K562 (cell line): ENCODE results near the gene SNX9. TPM values are rescaled to one million over a fixed set of nuclear protein-coding genes. Genes with fewer than 3 reads are reported as not detected.

Experiments
- ATAC-seq: fragments of 200-7000 bp; cut with Tn5 transposase; 3 replicates; pipeline ENCODE4 v1.9.1; 2020; ENCODE audit warnings: moderate library complexity
- BruUV-seq: library from RNA; stranded (reverse); fragments of 400-500 nt; replicated peaks from 2 replicates; lab custom pipeline; 2021; lab: Mats Ljungman, UMichigan
- CTCF ChIA-PET: fragments of 300-600 bp; formaldehyde crosslinking; extraction: SDS; loops from one replicate; lab custom pipeline; 2021; ENCODE audit warnings: low intra/inter-chr PET ratio; lab: Yijun Ruan, JAX
- POLR2A ChIA-PET: fragments of 300-600, 350-650 bp; sonication (Branson Sonifier 250); formaldehyde crosslinking; extraction: SDS; loops from one replicate; lab custom pipeline; 2021; ENCODE audit warnings: antibody characterized with exemption, inconsistent platforms; lab: Yijun Ruan, JAX
- DNase-seq, 4 experiments: peaks; one replicate each; pipeline versions ENCODE4 v3.0.0 to v3.0.0-alpha.2; 2011 to 2018; ENCODE audit warnings: low spot score in 3 of 4, mixed read lengths in 3 of 4; ENCODE audit errors: extremely low read depth in 1 of 4
- FAIRE-seq: peaks from 2 replicates; lab custom pipeline; 2011; peaks lifted over from hg19 to GRCh38; lab: Jason Lieb, UNC
- H2AFZ ChIP-seq: 2 replicates; pipeline ENCODE4 v1.6.0; 2011; ENCODE audit warnings: low read depth, low read length, control low read depth, inconsistent platforms
- H3K27ac ChIP-seq: fragments of 200-600 bp; 3 replicates; pipeline ENCODE4 v1.8.0; 2011; ENCODE audit warnings: low read depth, mild to moderate bottlenecking, control low read depth, inconsistent platforms, low read length, moderate library complexity, mixed read lengths; ENCODE audit errors: extremely low read depth
- H3K27me3 ChIP-seq, 2 experiments: fragments of 300-600 bp in 1 of 2; 2 replicates in 1 of 2; 3 replicates in 1 of 2; pipeline versions ENCODE4 v1.6.0 to v1.8.0; 2011; ENCODE audit warnings: inconsistent platforms in 2 of 2, low read length in 2 of 2, mild to moderate bottlenecking in 1 of 2, mixed read lengths in 1 of 2, moderate library complexity in 1 of 2; ENCODE audit not compliant: control insufficient read depth in 2 of 2, insufficient read depth in 2 of 2
- H3K36me3 ChIP-seq: fragments of 300-600 bp; 3 replicates; pipeline ENCODE4 v1.8.0; 2011; ENCODE audit warnings: mild to moderate bottlenecking, low read length, inconsistent platforms; ENCODE audit not compliant: control insufficient read depth, insufficient read depth
- H3K4me1 ChIP-seq, 2 experiments: fragments of 200-600 bp in 1 of 2; replicated peaks in 1 of 2; 2 replicates in 1 of 2; 3 replicates in 1 of 2; pipeline versions ENCODE4 v1.5.1 to v1.8.0; 2011; ENCODE audit warnings: inconsistent platforms in 2 of 2, low read length in 2 of 2, mild to moderate bottlenecking in 1 of 2, mixed read lengths in 1 of 2, moderate library complexity in 1 of 2; ENCODE audit not compliant: control insufficient read depth in 2 of 2, insufficient read depth in 2 of 2
- H3K4me2 ChIP-seq: 2 replicates; pipeline ENCODE4 v1.6.1; 2011; ENCODE audit warnings: low read length, control low read depth, inconsistent platforms, mixed read lengths; ENCODE audit not compliant: insufficient read depth
- H3K4me3 ChIP-seq: fragments of 200-600 bp; sonication (generic), shearing (Covaris generic); 2 replicates; pipeline ENCODE4 v1.5.1; 2016; ENCODE audit warnings: control low read depth, inconsistent platforms
- H3K79me2 ChIP-seq: fragments of 200-600 bp; 3 replicates; pipeline ENCODE4 v1.8.0; 2011; ENCODE audit warnings: low read length, inconsistent platforms; ENCODE audit not compliant: control insufficient read depth, insufficient read depth
- H3K9ac ChIP-seq, 2 experiments: 2 replicates each; pipeline versions ENCODE4 v1.6.0 to v1.6.1; 2011; ENCODE audit warnings: low read depth in 2 of 2, low read length in 2 of 2, control low read depth in 1 of 2, inconsistent platforms in 1 of 2, mild to moderate bottlenecking in 1 of 2, mixed read lengths in 1 of 2; ENCODE audit not compliant: insufficient read depth in 1 of 2
- H3K9me1 ChIP-seq: one replicate; pipeline ENCODE4 v1.6.0; 2011; ENCODE audit warnings: inconsistent platforms, mild to moderate bottlenecking, low read length, moderate library complexity; ENCODE audit not compliant: control insufficient read depth, insufficient read depth
- H3K9me3 ChIP-seq: replicated peaks from 2 replicates; pipeline ENCODE4 v1.5.1; 2011; ENCODE audit warnings: low read depth, low read length, inconsistent platforms; ENCODE audit not compliant: control insufficient read depth, insufficient read depth
- H4K20me1 ChIP-seq: replicated peaks from 2 replicates; pipeline ENCODE4 v1.6.1; 2011; ENCODE audit warnings: low read length, inconsistent platforms, mixed read lengths; ENCODE audit not compliant: control insufficient read depth, insufficient read depth
- BRD4 ChIP-seq: fragments of 200-600 bp; sonication (generic); IDR thresholded peaks from 2 replicates; pipeline ENCODE4 v1.6.1; 2017; ENCODE audit warnings: inconsistent platforms
- CBX8 ChIP-seq: fragments of 200-600 bp; sonication (generic); IDR thresholded peaks from 2 replicates; pipeline ENCODE4 v1.6.1; 2012; ENCODE audit warnings: borderline replicate concordance, mixed run types, low read depth, mild to moderate bottlenecking, moderate library complexity, mixed read lengths, low read length, control low read depth, inconsistent platforms; ENCODE audit not compliant: poor library complexity, severe bottlenecking; ENCODE audit errors: extremely low read depth
- CHAMP1 ChIP-seq: fragments of 450-650 bp; IDR thresholded peaks from 2 replicates; pipeline ENCODE4 v1.6.1; 2016; ENCODE audit warnings: mild to moderate bottlenecking
- MIER1 ChIP-seq: fragments of 450-650 bp; IDR thresholded peaks from 2 replicates; pipeline ENCODE4 v1.6.1; 2016; ENCODE audit warnings: antibody characterized with exemption, mild to moderate bottlenecking, low read depth
- ZBTB40 ChIP-seq, 2 experiments: fragments of 450-650 bp in 1 of 2; sonication (generic) in 1 of 2; formaldehyde crosslinking in 1 of 2; IDR thresholded peaks; 2 replicates each; pipeline versions ENCODE4 v1.7.1 to v1.9.0; 2016 to 2022; ENCODE audit warnings: inconsistent platforms in 1 of 2, mild to moderate bottlenecking in 1 of 2, missing genetic modification reagents in 1 of 2
- ZNF24 ChIP-seq: fragments of 450-650 bp; IDR thresholded peaks from 2 replicates; pipeline ENCODE4 v1.6.1; 2016
- ZSCAN29 ChIP-seq: fragments of 450-650 bp; IDR thresholded peaks from 2 replicates; pipeline ENCODE4 v1.6.1; 2017
- ZSCAN32 ChIP-seq: fragments of 450-650 bp; formaldehyde crosslinking; IDR thresholded peaks from 2 replicates; pipeline ENCODE4 v1.4.0; 2020; ENCODE audit warnings: mild to moderate bottlenecking, moderate library complexity
- WGBS: fragments of 100-300 bp; shearing (Covaris generic); methylation state at CpG from one replicate; pipeline ENCODE4 v1.1.6; 2016; ENCODE audit warnings: low coverage, mixed read lengths; ENCODE audit not compliant: insufficient coverage; ENCODE audit errors: missing lambda C conversion rate; 5-methylcytosine and 5-hydroxymethylcytosine counted together
- in situ Hi-C: fragments of 300-500 bp; cut with MboI; formaldehyde crosslinking; loops from 4 replicates; pipeline ENCODE4 v1.15.0; 2018; ENCODE audit warnings: inconsistent platforms, mixed read lengths
- intact Hi-C: fragments of 100-400 bp; cut with micrococcal nuclease; formaldehyde crosslinking; loops from 2 replicates; pipeline ENCODE4 v1.14.2; 2022
- polyA plus RNA-seq, 8 experiments: library from polyadenylated mRNA; depleted of rRNA in 4 of 8; stranded (reverse) in 5 of 8; unstranded in 3 of 8; fragments of >200 nt; fragmentation: Nextera tagmentation in 2 of 8; fragmentation: Illumina TruSeq in 1 of 8; extraction: Ambion mirVana in 2 of 8; extraction: Trizol in 1 of 8; gene quantifications; 2 replicates each; pipeline versions ENCODE4 v1.2.1 to v1.2.3, GENCODE V29; 2011 to 2014; ENCODE audit warnings: inconsistent platforms in 1 of 8, missing spikeins in 1 of 8
- total RNA-seq, 7 experiments: library from RNA; depleted of rRNA in 6 of 7; stranded (reverse); fragments of >200 nt in 6 of 7; fragmentation: Illumina TruSeq in 2 of 7; extraction: Trizol in 2 of 7; gene quantifications; 2 replicates each; pipeline versions ENCODE4 v1.2.1 to v1.2.3, GENCODE V29; 2011 to 2021; ENCODE audit warnings: low replicate concordance in 1 of 7

Gene SNX9
- total and polyA plus RNA-seq, 9 of the 15 experiments (the other 6 are each of a cell fraction or from before 2014, with no cell fraction given) = 6.0 to 81.7 (median 57.1) TPM

- FAIRE-seq = no peak
- no peaks in the 10 kb centered on the region for H3K9me1 ChIP-seq
- DNase-seq = no peak
- no peaks in the 10 kb centered on the region for H3K9me3 ChIP-seq
- no peak overlapping the region for H3K4me2 ChIP-seq
- CTCF ChIA-PET = no interaction called here
- no peak for ATAC-seq
- 67% methylated on average over 3 of the region's 3 CpGs for WGBS
- in situ Hi-C loops = no loop called here
- H3K4me1 ChIP-seq = no peaks in the 10 kb centered on the region
- no peak overlapping the region for H3K27ac ChIP-seq
- intact Hi-C loops = no loop called here
- no peaks in the 10 kb centered on the region for H4K20me1 ChIP-seq
- TF ChIP-seq ZSCAN32 = no peak
- TF ChIP-seq CHAMP1 = no peak
- no peak for TF ChIP-seq CBX8
- no peak for TF ChIP-seq BRD4
- no peak for TF ChIP-seq ZSCAN29
- no peak for TF ChIP-seq ZNF24
- peak; percentile 91 for TF ChIP-seq ZBTB40 (IDR thresholded peaks at IDR 0.05)
- peak; percentile 80 for TF ChIP-seq ZBTB40 (CRISPR knock-in tag; IDR thresholded peaks at IDR 0.05)
- TF ChIP-seq MIER1 = no peak
- POLR2A ChIA-PET = no interaction called here
- no peak overlapping the region for H3K9ac ChIP-seq
- peaks cover 99% of the 10 kb centered on the region for H3K36me3 ChIP-seq
- H3K79me2 ChIP-seq = no peaks in the 10 kb centered on the region
- no peak overlapping the region for H3K4me3 ChIP-seq
- no peaks in the 10 kb centered on the region for H3K27me3 ChIP-seq
- no peak overlapping the region for H2AFZ ChIP-seq
- no TSS peak for BruUV-seq
Measured at GRCh38 chr6:157929765-157930319, 106.8 kb downstream of the SNX9 start.
